SK-N-DZ (cell line): ENCODE results near the gene SOS1.

Experiments
- DNase-seq: peaks from one replicate; pipeline ENCODE4 v3.0.0-alpha.2; 2015; ENCODE audit warnings: low spot score

Gene SOS1

GRCh38 chr2:39027421-39027820 lies 93.4 kb downstream of the SOS1 start:
- DNase-seq, result no peak

- no peak for DNase-seq
Observed at GRCh38 chr2:39024833-39025232, 96.0 kb downstream of the SOS1 start.

- DNase-seq, result no peak
Observed at GRCh38 chr2:39023649-39024048, 97.2 kb downstream of the SOS1 start.

- no peak for DNase-seq
Observed at GRCh38 chr2:39022642-39023235, 98.1 kb downstream of the SOS1 start.

- DNase-seq, result no peak
Observed at GRCh38 chr2:39020383-39020782, 100.5 kb downstream of the SOS1 start.

- no peak for DNase-seq
Observed at GRCh38 chr2:39018638-39019037, 102.2 kb downstream of the SOS1 start.

GRCh38 chr2:39017334-39017733 lies 103.5 kb downstream of the SOS1 start:
- no peak for DNase-seq

GRCh38 chr2:39015424-39015823 lies 105.4 kb downstream of the SOS1 start:
- DNase-seq, result no peak

- no peak for DNase-seq
Observed at GRCh38 chr2:39013871-39014270, 107.0 kb downstream of the SOS1 start.

GRCh38 chr2:39008665-39009064 lies 112.2 kb downstream of the SOS1 start:
- no peak for DNase-seq

- DNase-seq, result no peak
Observed at GRCh38 chr2:39007875-39008504, 112.9 kb downstream of the SOS1 start.

- DNase-seq, result no peak
Observed at GRCh38 chr2:39000552-39000951, 120.3 kb downstream of the SOS1 start.

- no peak for DNase-seq
Observed at GRCh38 chr2:38997781-38998180, 123.1 kb downstream of the SOS1 start.

- no peak for DNase-seq
Observed at GRCh38 chr2:38991899-38992298, 129.0 kb downstream of the SOS1 start.

- DNase-seq, result no peak
Observed at GRCh38 chr2:38988716-38989115, 132.1 kb downstream of the SOS1 start.

GRCh38 chr2:38982498-38982897 lies 138.4 kb downstream of the SOS1 start:
- DNase-seq, result no peak

- no peak for DNase-seq
Observed at GRCh38 chr2:38981670-38982357, 139.0 kb downstream of the SOS1 start.

GRCh38 chr2:38981003-38981669 lies 139.7 kb downstream of the SOS1 start:
- DNase-seq, result no peak

- DNase-seq, result no peak
Observed at GRCh38 chr2:38978908-38979307, 141.9 kb downstream of the SOS1 start.

- peak; percentile 12 for DNase-seq
Observed at GRCh38 chr2:38978296-38978903, 142.5 kb downstream of the SOS1 start.

- DNase-seq, result no peak
Observed at GRCh38 chr2:38977047-38977446, 143.8 kb downstream of the SOS1 start.

GRCh38 chr2:38975042-38975441 lies 145.8 kb downstream of the SOS1 start:
- no peak for DNase-seq
